Neural progenitor cell (in vitro differentiated cells): ENCODE measurements around the gene POP4.

ENCODE experiments used
- CTCF ChIP-seq: fragments of 200-600 bp; sonication (generic); IDR thresholded peaks from 2 replicates; pipeline ENCODE4 v1.5.1; 2017; ENCODE audit warnings: antibody characterized with exemption, mild to moderate bottlenecking
- EZH2 ChIP-seq: fragments of 200-600 bp; sonication (generic); IDR thresholded peaks from 2 replicates; pipeline ENCODE4 v1.6.1; 2017; ENCODE audit warnings: antibody characterized with exemption, mild to moderate bottlenecking, moderate library complexity
- EZH2phosphoT487 ChIP-seq: fragments of 200-600 bp; sonication (generic); IDR thresholded peaks from 2 replicates; pipeline ENCODE4 v1.6.1; 2017; ENCODE audit warnings: antibody characterized with exemption

GRCh38 chr19:29609636-29610035 is 3.6 kb downstream of the POP4 start:
- TF ChIP-seq CTCF (no peak), EZH2phosphoT487 (no peak), EZH2 (no peak)
